ENCODE results near the gene KCNJ13. TPM values are rescaled to one million over a fixed set of nuclear protein-coding genes. Genes with fewer than 3 reads are reported as not detected.
A peak's percentile ranks its signal among the peaks of the same experiment; 100 is the strongest.

KCNJ13 gene
- total RNA-seq: not detected
- polyA plus RNA-seq: under 1 TPM in 2 of 3 donors, not detected in 1; 0.03 to 0.92 TPM

DNA sequence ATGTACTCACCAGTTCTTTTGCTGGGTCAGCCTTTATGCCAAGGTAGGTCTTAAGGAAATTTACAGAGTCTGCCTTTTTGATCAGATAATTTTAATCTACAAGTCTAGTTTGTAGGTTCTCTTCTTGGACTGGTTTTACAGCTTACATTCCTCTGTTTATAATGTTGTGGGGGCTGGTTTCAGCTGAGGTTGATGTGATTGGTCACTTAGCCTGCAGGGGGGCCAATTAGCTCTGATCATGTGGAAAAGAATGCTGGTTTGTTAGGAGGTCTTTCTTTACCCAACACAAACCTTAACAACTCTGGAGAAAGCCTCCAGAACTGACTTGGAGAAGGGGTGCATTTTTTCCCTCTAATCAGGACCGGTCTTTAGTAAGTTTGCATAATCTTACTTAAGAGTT is at the start of gene KCNJ13:
Gene KCNJ13, minus strand, starts transcription at position 131 of the 400 bp plus-strand sequence. CDS start 5,203 bp downstream, outside the sequence.
- no peaks in the 10 kb centered on the region for H3K27me3 ChIP-seq
- no peaks in the 10 kb centered on the region for H3K9me3 ChIP-seq
- intact Hi-C loops (cut with DNase I): no loop called here
- H3K27ac ChIP-seq: no peak within 1 kb of the TSS
- no peak for DNase-seq
- WGBS, 2 donors: 88 to 93% methylated on average over 1 of the region's 1 CpG
- TF ChIP-seq POLR2A (IDR thresholded peaks at IDR 0.05) (no peak), POLR2AphosphoS5 (IDR thresholded peaks at IDR 0.05) (no peak), EP300 (IDR thresholded peaks at IDR 0.05) (no peak)
- TF ChIP-seq, protein P1, sequence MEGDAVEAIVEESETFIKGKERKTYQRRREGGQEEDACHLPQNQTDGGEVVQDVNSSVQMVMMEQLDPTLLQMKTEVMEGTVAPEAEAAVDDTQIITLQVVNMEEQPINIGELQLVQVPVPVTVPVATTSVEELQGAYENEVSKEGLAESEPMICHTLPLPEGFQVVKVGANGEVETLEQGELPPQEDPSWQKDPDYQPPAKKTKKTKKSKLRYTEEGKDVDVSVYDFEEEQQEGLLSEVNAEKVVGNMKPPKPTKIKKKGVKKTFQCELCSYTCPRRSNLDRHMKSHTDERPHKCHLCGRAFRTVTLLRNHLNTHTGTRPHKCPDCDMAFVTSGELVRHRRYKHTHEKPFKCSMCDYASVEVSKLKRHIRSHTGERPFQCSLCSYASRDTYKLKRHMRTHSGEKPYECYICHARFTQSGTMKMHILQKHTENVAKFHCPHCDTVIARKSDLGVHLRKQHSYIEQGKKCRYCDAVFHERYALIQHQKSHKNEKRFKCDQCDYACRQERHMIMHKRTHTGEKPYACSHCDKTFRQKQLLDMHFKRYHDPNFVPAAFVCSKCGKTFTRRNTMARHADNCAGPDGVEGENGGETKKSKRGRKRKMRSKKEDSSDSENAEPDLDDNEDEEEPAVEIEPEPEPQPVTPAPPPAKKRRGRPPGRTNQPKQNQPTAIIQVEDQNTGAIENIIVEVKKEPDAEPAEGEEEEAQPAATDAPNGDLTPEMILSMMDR (IDR thresholded peaks at IDR 0.05): no peak
- peaks cover 0 to 29% (median 18%) of the 10 kb centered on the region in 4 donors for H3K4me1 ChIP-seq
- H3K36me3 ChIP-seq: peaks cover 0 to 13% (median 2%) of the 10 kb centered on the region in 4 donors
- no peak within 1 kb of the TSS for H3K4me3 ChIP-seq

DNA sequence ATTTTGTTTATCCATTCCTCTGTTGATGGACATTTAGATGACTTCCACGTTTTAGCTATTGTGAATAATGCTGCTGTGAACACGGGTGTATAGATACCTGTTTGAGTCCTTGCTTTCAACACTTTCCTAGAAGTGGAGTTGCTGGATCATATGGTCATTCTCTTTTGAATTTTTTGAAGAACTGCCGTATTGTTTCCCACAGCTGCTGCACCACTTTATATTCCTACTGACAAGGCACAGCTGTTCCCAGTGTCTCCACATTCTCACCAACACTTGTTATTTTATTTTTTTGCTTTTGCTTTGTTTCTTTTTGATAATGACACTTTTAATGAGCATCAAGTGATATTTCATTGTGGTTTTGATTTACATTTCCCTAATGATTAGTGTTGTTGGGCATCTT is 41.4 kb upstream of the KCNJ13 start:
- DNase-seq: no peak
- H3K4me1 ChIP-seq: peaks cover 0 to 18% (median 17%) of the 10 kb centered on the region in 4 donors
- no peak for TF ChIP-seq EP300 (IDR thresholded peaks at IDR 0.05)
- TF ChIP-seq POLR2A (IDR thresholded peaks at IDR 0.05): no peak
- TF ChIP-seq, protein P1 (IDR thresholded peaks at IDR 0.05): no peak
- TF ChIP-seq POLR2AphosphoS5 (IDR thresholded peaks at IDR 0.05): no peak
- H3K9me3 ChIP-seq: no peaks in the 10 kb centered on the region
- intact Hi-C loops (cut with DNase I): no loop called here
- WGBS, 2 donors: 84 to 86% methylated on average over 3 of the region's 3 CpGs
- H3K27ac ChIP-seq: no peak overlapping the region
- H3K27me3 ChIP-seq: no peaks in the 10 kb centered on the region
- H3K4me3 ChIP-seq: no peak overlapping the region
- peaks cover 7 to 93% (median 18%) of the 10 kb centered on the region in 4 donors for H3K36me3 ChIP-seq

DNA sequence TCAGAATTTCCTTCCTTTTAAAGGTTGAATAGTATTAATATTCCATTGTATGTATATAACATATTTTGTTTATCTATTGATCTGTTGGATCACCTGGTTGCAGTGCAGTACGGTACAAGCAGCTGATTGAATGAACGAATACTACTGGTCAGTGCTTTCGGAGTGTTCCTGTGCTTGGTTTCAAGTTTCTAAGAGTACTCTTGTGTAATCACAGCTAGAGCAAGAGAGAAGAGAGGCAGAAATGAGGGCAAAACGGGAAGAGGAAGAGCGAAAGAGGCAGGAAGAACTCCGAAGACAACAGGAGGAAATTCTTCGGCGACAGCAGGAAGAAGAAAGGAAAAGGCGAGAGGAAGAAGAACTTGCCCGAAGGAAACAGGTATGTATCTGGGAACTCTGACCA is 40.3 kb upstream of the KCNJ13 start:
- Histone ChIP-seq H3K36me3 (peaks cover 7 to 93% (median 18%) of the 10 kb centered on the region in 4 donors), H3K9me3 (no peaks in the 10 kb centered on the region), H3K27me3 (no peaks in the 10 kb centered on the region), H3K27ac (peak overlapping the region in 1 of 4 donors; percentile 51), H3K4me1 (peaks cover 0 to 18% (median 17%) of the 10 kb centered on the region in 4 donors), H3K4me3 (no peak overlapping the region)
- WGBS, 2 donors: 91 to 92% methylated on average over 10 of the region's 10 CpGs
- no peak for TF ChIP-seq EP300 (IDR thresholded peaks at IDR 0.05)
- no peak for TF ChIP-seq POLR2A (IDR thresholded peaks at IDR 0.05)
- TF ChIP-seq POLR2AphosphoS5 (IDR thresholded peaks at IDR 0.05): no peak
- TF ChIP-seq, protein P1 (IDR thresholded peaks at IDR 0.05): no peak
- no peak for DNase-seq
- intact Hi-C loops (cut with DNase I): no loop called here

DNA sequence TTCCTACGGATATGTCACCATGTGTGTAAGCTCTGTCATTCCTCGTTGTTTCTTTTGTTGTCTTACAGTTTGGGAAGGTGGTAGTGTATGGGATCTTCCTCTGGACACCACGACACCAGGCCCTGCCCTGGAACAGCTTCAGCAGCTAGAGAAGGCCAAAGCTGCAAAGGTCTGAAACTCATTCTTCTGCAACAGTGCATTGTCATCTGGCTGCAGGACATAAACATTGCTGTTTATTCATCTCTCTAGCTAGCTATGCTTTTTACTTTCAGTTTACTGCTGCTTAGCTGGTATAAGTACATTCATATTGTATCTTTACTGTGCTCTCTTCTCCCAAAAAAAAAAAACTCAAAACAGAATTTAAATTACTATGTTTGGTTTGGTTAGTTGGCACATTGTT is 39.2 kb upstream of the KCNJ13 start:
- peaks cover 7 to 93% (median 21%) of the 10 kb centered on the region in 4 donors for H3K36me3 ChIP-seq
- no peaks in the 10 kb centered on the region for H3K9me3 ChIP-seq
- intact Hi-C loops (cut with DNase I): no loop called here
- WGBS, 2 donors: 91% methylated on average over 3 of the region's 3 CpGs
- H3K4me1 ChIP-seq: peaks cover 0 to 18% (median 17%) of the 10 kb centered on the region in 4 donors
- no peak for TF ChIP-seq EP300 (IDR thresholded peaks at IDR 0.05)
- TF ChIP-seq POLR2A (IDR thresholded peaks at IDR 0.05): no peak
- no peak for TF ChIP-seq POLR2AphosphoS5 (IDR thresholded peaks at IDR 0.05)
- TF ChIP-seq, protein P1 (IDR thresholded peaks at IDR 0.05): no peak
- peak overlapping the region in 2 of 4 donors; percentile 8 to 51 for H3K27ac ChIP-seq
- no peaks in the 10 kb centered on the region for H3K27me3 ChIP-seq
- H3K4me3 ChIP-seq: no peak overlapping the region
- no peak for DNase-seq

DNA sequence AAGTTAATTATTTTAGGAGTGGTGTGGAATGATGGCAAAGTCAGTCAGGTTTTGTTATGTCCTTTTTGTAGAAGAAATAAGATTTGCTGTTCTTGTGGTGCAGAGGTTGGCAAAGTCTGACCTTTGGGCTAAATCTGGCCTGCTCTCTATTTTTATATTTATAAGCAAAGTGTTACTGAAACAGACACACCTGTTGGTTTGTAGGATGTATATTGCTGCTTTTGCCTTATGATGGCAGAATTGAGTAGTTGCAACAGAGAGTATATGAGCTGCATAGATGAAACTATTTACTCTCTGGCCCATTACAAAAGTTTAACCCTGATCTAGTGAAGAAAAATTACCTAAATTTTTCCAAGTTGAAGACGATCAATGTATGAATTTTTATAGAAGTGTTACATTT is 34.1 kb upstream of the KCNJ13 start:
- Histone ChIP-seq H3K27me3 (no peaks in the 10 kb centered on the region), H3K27ac (no peak overlapping the region), H3K9me3 (no peaks in the 10 kb centered on the region), H3K36me3 (peaks cover 15 to 86% (median 36%) of the 10 kb centered on the region in 4 donors), H3K4me1 (peaks cover 0 to 9% (median 7%) of the 10 kb centered on the region in 4 donors), H3K4me3 (no peak overlapping the region)
- TF ChIP-seq POLR2A (IDR thresholded peaks at IDR 0.05) (no peak), EP300 (IDR thresholded peaks at IDR 0.05) (no peak), POLR2AphosphoS5 (IDR thresholded peaks at IDR 0.05) (no peak)
- TF ChIP-seq, protein P1 (IDR thresholded peaks at IDR 0.05): no peak
- 87 to 90% methylated on average over 1 of the region's 1 CpG for WGBS, 2 donors
- no peak for DNase-seq
- intact Hi-C loops (cut with DNase I): no loop called here
